ACC112 (cell line): ENCODE data around the gene ZNF277.

Source experiments
- H2AFZ ChIP-seq: fragments of 200-600 bp; sonication (generic); one replicate; pipeline ENCODE4 v1.6.0; 2017; ENCODE audit warnings: antibody characterized with exemption, low read length; ENCODE audit not compliant: unreplicated experiment
- H3K27ac ChIP-seq: fragments of 200-600 bp; sonication (generic); 2 replicates; pipeline ENCODE4 v1.5.1; 2014; ENCODE audit warnings: low read depth, mild to moderate bottlenecking, antibody characterized with exemption, low read length, moderate library complexity
- H3K27me3 ChIP-seq: fragments of 200-600 bp; sonication (generic); 2 replicates; pipeline ENCODE4 v1.6.1; 2014; ENCODE audit warnings: mild to moderate bottlenecking, antibody characterized with exemption, low read length, moderate library complexity, mixed read lengths; ENCODE audit not compliant: insufficient read depth
- H3K36me3 ChIP-seq: fragments of 200-600 bp; sonication (generic); 2 replicates; pipeline ENCODE4 v1.6.1; 2016; ENCODE audit warnings: mild to moderate bottlenecking, antibody characterized with exemption, low read length, moderate library complexity, mixed read lengths; ENCODE audit not compliant: insufficient read depth
- H3K4me1 ChIP-seq: fragments of 200-600 bp; sonication (generic); one replicate; pipeline ENCODE4 v1.6.1; 2016; ENCODE audit warnings: low read length, mixed read lengths; ENCODE audit not compliant: insufficient read depth, unreplicated experiment, control insufficient read depth
- H3K4me3 ChIP-seq: fragments of 200-600 bp; sonication (generic); 2 replicates; pipeline ENCODE4 v1.5.1; 2014; ENCODE audit warnings: mild to moderate bottlenecking, low read depth, low read length
- H3K79me2 ChIP-seq: fragments of 200-600 bp; sonication (generic); one replicate; pipeline ENCODE4 v1.6.0; 2016; ENCODE audit warnings: low read length; ENCODE audit not compliant: control insufficient read depth, unreplicated experiment, insufficient read depth

ZNF277 gene

DNA sequence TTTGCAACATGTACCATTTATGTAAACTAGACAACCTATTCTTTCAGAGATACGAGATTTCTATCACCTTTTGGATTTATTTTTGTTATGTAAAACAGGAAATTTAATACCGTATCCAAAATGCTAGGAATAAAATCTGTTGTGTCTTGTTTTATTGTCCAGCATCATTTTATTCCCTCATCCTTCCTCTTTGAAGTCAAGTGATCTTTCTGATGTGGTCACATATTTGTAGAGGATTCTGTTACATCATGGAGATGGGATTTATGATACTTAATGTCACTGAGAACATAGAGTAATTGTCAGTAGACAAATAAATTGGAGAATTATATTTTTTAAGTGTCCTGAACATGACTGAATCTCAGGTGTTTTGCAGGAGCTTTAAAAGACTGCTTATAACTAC is 64.7 kb downstream of the ZNF277 start:
- Histone ChIP-seq H2AFZ (no peak overlapping the region), H3K27me3 (no peaks in the 10 kb centered on the region), H3K36me3 (no peaks in the 10 kb centered on the region), H3K27ac (no peak overlapping the region), H3K79me2 (peaks cover 3% of the 10 kb centered on the region), H3K4me3 (no peak overlapping the region), H3K4me1 (peaks cover 15% of the 10 kb centered on the region)

DNA sequence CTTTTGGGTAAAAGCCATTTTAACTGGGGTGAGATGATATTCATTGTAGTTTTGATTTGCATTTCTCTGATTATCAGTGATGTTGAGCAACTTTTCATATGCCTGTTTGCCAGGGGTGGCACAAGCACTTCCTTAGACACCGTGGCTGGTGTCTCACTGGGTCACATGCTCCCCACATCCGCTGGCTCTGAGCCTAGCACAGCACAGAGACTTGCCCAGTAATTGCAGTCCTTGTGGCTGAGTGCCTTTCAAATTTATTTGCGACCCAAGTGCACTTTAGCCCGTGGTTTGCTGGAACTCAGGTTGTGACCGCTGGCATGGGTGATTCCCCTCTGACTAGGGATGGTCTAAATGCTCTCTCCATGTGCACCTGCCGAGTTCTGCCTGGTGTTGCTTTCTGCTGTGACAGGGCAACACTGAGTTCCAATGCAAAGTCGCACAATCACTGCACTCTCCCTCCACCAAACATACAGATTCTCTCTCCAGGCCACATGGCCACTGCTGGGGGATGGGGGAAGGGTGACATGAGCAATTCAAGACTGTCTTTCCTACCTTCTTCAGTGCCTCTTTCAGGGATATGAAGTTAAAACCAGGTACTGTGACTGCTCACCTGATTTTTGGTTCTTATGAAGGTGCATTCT is 66.5 kb downstream of the ZNF277 start:
- Histone ChIP-seq H3K4me3 (no peak overlapping the region), H3K36me3 (no peaks in the 10 kb centered on the region), H3K4me1 (peaks cover 4% of the 10 kb centered on the region), H3K79me2 (peaks cover 3% of the 10 kb centered on the region), H3K27ac (no peak overlapping the region), H3K27me3 (no peaks in the 10 kb centered on the region), H2AFZ (no peak overlapping the region)

DNA sequence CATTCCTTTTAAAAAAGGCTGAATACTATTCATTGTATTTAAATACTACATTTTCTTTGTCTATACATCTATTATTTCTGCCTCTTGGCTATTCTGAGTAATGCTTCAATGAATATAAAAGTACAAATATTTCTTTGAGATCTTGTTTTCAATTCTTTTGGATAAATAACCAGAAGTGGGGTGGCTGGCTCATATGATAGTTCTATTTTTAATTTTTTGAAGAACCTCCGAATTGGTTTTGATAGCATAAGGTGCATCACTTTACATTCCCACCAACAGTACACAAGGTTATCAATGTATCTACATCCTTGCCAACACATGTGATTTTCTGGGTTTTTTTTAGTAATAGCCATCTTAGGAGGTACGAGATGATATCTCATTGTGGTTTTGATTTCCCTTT is 72.5 kb downstream of the ZNF277 start:
- no peak overlapping the region for H3K4me3 ChIP-seq
- no peak overlapping the region for H3K27ac ChIP-seq
- H3K4me1 ChIP-seq = no peaks in the 10 kb centered on the region
- H3K36me3 ChIP-seq = no peaks in the 10 kb centered on the region
- H3K27me3 ChIP-seq = no peaks in the 10 kb centered on the region
- no peaks in the 10 kb centered on the region for H3K79me2 ChIP-seq
- no peak overlapping the region for H2AFZ ChIP-seq

DNA sequence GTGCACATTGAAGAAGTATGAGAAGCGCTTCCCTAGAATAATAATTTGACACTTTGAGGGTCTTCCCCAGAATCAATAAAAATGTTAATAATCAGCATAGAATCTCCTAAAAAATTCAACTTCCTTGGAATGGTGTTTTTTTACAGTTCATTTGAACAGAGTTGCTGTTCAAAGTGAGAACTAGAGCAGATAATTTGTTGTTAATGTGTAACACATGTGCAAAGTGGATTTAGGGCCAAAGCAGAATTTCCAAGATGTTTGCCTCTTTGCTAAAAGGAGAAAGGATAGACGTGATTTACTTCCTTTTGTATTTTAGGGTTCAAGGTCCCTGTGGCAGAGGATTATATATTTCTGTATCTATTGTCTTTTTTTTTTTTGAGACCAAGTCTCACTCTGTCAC is 73.8 kb downstream of the ZNF277 start:
- no peak overlapping the region for H2AFZ ChIP-seq
- no peak overlapping the region for H3K4me3 ChIP-seq
- no peaks in the 10 kb centered on the region for H3K36me3 ChIP-seq
- H3K27ac ChIP-seq = no peak overlapping the region
- no peaks in the 10 kb centered on the region for H3K79me2 ChIP-seq
- no peaks in the 10 kb centered on the region for H3K27me3 ChIP-seq
- no peaks in the 10 kb centered on the region for H3K4me1 ChIP-seq

DNA sequence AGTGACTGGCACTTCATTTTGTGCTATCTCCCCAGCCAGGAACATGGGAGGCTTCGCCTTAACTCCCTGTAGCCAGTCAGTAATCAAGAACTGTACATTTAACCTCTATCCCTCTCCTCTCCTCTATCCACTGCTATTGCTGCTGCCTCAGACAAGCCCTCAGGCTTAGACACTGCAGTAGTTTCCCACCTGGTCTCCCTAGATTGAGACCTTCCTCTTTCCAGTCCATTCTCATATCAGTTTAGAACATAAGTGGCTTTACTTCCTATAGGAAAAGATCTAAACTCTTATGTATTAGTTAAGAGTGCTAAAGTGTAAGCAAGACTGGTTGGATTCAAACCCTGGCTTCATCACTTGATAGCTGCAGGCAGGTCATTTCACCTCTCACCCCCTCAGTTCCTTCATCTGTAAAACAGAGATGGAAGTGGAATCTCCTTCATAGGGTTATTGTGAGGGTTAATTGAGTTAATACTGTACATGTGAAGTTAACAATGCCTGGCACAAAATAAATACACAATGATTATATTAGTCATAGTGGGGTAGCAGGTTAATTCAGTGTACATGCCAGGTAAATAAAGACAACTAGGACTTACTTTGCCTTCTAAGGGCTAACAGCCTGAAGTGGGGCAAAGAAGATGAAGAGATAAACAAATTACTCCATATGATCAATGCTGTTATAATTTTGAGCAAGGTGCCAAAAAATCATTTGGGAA is 76.1 kb downstream of the ZNF277 start:
- Histone ChIP-seq H3K79me2 (no peaks in the 10 kb centered on the region), H3K4me1 (no peaks in the 10 kb centered on the region), H3K27ac (no peak overlapping the region), H3K27me3 (no peaks in the 10 kb centered on the region), H3K4me3 (no peak overlapping the region), H3K36me3 (no peaks in the 10 kb centered on the region), H2AFZ (no peak overlapping the region)

DNA sequence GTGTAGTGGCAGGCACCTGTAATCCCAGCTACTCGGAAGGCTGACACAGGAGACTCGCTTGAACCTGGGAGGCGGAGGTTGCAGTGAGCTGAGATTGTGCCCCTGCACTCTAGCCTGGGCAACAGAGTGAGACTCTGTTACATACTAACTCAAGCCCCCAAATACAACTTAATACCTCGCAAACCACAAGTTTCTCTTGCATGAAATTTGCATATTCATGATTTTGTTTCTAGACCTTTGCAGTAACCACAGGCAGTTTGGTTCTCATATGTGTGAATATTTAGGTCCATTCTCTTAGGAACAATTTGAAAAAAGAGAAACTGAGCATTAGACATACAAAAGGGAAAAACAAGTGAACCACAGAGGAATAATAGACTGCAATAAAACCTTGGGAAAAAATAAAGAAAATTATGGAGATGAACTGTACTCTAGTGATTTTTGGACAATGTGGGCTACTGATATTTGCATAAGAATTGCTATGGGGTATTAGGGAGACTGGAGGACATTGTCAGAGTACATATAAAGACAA is 77.0 kb downstream of the ZNF277 start:
- Histone ChIP-seq H3K79me2 (no peaks in the 10 kb centered on the region), H2AFZ (no peak overlapping the region), H3K36me3 (no peaks in the 10 kb centered on the region), H3K4me3 (no peak overlapping the region), H3K4me1 (no peaks in the 10 kb centered on the region), H3K27ac (no peak overlapping the region), H3K27me3 (no peaks in the 10 kb centered on the region)

DNA sequence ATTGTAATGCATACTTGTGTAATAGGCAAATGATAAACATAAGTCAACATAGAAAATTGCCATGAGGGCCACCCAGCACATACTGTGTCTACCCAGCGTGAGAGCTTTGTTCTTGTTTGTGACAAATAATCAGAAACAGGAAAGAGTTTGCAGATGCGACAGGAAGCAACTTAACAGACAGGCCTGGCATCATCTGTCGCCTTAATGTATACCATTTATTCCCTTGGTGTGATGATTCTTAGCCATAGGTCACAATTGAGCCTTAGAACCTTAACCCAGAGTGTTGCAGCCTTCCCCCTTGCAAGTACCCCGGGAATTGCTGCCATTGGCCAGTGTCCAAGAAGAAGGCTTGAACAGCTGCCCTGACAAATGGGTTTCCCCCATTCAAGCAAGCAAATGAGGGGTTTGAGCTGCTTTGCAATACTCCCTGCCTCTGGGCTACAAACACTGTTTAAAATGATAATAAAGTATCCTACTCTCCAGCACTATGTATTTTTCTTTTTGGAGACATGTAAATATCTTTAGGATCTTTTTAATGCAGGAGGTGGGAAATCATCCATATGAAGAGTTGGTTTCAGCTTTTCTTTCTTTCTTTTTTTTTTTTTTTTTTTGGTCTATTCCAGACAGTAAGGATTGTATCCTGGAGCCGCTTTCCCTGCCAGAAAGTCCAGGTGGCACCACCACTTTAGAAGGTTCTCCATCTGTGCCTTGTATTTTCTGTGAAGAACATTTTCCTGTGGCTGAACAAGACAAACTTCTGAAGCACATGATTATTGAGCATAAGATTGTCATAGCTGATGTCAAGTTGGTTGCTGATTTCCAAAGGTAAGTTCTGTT is 80.0 kb downstream of the ZNF277 start:
- Histone ChIP-seq H2AFZ (no peak overlapping the region), H3K4me3 (no peak overlapping the region), H3K79me2 (no peaks in the 10 kb centered on the region), H3K27ac (no peak overlapping the region), H3K4me1 (peaks cover 14% of the 10 kb centered on the region), H3K36me3 (no peaks in the 10 kb centered on the region), H3K27me3 (no peaks in the 10 kb centered on the region)

DNA sequence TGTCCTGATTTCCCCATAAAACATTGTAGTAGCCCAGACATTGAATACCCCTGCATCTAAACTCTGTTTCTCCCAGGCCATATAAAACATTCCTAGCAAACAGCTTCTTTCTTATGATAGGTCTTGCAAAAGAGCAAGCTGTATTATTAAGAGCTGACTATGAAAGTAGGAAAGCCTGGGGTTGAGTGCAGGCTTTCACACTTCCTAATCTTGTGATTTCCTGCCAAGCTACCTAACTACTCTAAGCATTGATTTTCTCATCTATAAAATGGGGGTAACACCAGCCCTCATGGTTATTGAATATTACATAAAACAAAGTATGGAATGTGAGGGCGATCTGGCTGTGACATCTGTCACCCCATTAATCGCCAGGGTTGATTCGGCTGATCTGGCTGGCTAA is 81.8 kb downstream of the ZNF277 start:
- Histone ChIP-seq H3K4me1 (peaks cover 14% of the 10 kb centered on the region), H3K27ac (no peak overlapping the region), H2AFZ (no peak overlapping the region), H3K79me2 (no peaks in the 10 kb centered on the region), H3K4me3 (no peak overlapping the region), H3K36me3 (no peaks in the 10 kb centered on the region), H3K27me3 (no peaks in the 10 kb centered on the region)

DNA sequence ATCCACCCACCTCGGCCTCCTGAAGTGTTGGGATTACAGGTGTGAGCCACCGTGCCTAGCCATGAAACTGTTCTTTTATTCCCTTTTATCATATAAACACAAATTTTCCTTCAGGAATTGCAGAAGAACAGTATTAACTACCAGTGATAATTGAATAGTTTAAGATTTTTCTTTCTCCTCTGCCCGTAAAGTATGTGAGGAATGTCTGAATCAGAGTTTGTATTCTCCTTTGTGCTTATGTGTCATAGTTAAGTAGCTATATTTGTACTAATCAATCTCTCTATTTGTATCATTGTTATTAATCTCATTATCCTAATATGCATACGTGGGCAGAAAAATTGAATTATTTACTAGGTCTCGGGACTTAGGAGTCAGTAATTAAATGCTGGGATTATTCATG is 83.6 kb downstream of the ZNF277 start:
- no peaks in the 10 kb centered on the region for H3K79me2 ChIP-seq
- no peak overlapping the region for H3K27ac ChIP-seq
- no peaks in the 10 kb centered on the region for H3K36me3 ChIP-seq
- peaks cover 14% of the 10 kb centered on the region for H3K4me1 ChIP-seq
- H3K4me3 ChIP-seq = no peak overlapping the region
- H3K27me3 ChIP-seq = no peaks in the 10 kb centered on the region
- no peak overlapping the region for H2AFZ ChIP-seq

DNA sequence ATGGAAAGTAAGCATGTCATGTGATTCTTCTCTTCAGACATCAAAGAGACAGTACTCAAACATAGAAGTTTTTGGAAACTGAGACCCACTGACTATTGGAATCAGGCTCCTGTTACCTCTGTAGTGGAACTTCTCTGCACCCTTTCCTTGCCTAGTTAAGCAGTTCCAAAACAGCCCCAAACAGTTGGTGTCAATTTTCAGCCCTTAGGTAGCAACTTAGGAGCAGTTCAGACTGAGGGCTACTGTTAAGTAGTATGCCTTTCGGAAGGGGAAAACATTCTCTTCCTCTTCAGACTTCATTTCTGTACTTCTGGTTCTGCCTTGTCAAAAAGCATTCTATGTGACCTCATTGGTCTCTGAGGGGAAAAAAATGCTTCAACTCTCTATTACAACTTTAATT is 85.7 kb downstream of the ZNF277 start:
- Histone ChIP-seq H3K36me3 (no peaks in the 10 kb centered on the region), H3K4me1 (peaks cover 14% of the 10 kb centered on the region), H2AFZ (no peak overlapping the region), H3K4me3 (no peak overlapping the region), H3K27ac (no peak overlapping the region), H3K79me2 (no peaks in the 10 kb centered on the region), H3K27me3 (no peaks in the 10 kb centered on the region)
